A549 (cell line): Measurements from ENCODE around the gene RXFP1.

Experiments
- CBX8 ChIP-seq: fragments of 200-600 bp; sonication (generic); IDR thresholded peaks from 2 replicates; pipeline ENCODE4 v1.6.1; 2016
- CEBPB ChIP-seq, 2 experiments: fragments of >200 bp in 1 of 2; sonication (Bioruptor Twin) in 1 of 2; formaldehyde crosslinking in 1 of 2; IDR thresholded peaks; 2 replicates each; pipeline ENCODE4 v1.6.1; 2012 to 2016
- GATA3 ChIP-seq: IDR thresholded peaks from 2 replicates; pipeline ENCODE4 v1.6.1; 2012; ENCODE audit warnings: borderline replicate concordance
- HDAC2 ChIP-seq: fragments of 200-600 bp; sonication (generic); IDR thresholded peaks from 2 replicates; pipeline ENCODE4 v1.6.1; 2016
- JUN ChIP-seq, 2 experiments: fragments of >200 bp; sonication (Bioruptor Twin); formaldehyde crosslinking; IDR thresholded peaks; 2 replicates in 1 of 2; 3 replicates in 1 of 2; pipeline ENCODE4 v1.6.1; 2016 to 2017
- NFE2L2 ChIP-seq: fragments of 150-350 bp; conservative IDR thresholded peaks from 2 replicates; pipeline ENCODE4 v1.6.1; 2014; ENCODE audit warnings: low read length
- PHF8 ChIP-seq: fragments of 200-600 bp; sonication (generic); IDR thresholded peaks from 2 replicates; pipeline ENCODE4 v1.6.1; 2016; ENCODE audit warnings: low read depth, mild to moderate bottlenecking, antibody characterized with exemption, moderate library complexity, borderline replicate concordance
- POLR2A ChIP-seq: IDR thresholded peaks from 2 replicates; pipeline ENCODE4 v1.6.1; 2012; ENCODE audit warnings: mild to moderate bottlenecking, low read length
- RFX5 ChIP-seq: fragments of 450-650 bp; IDR thresholded peaks from 2 replicates; pipeline ENCODE4 v1.7.1; 2014; ENCODE audit warnings: antibody characterized with exemption, mild to moderate bottlenecking, moderate library complexity
- SMC3 ChIP-seq: fragments of >200 bp; sonication (Bioruptor Twin); formaldehyde crosslinking; IDR thresholded peaks from 3 replicates; pipeline ENCODE4 v1.6.1; 2018; ENCODE audit warnings: inconsistent platforms
- ZNF302 ChIP-seq: fragments of 250-450 bp; sonication (Bioruptor Pico); IDR thresholded peaks from 2 replicates; pipeline ENCODE4 v1.9.0; 2021; ENCODE audit warnings: inconsistent platforms, mild to moderate bottlenecking, moderate library complexity
- TF ChIP-seq, protein P1 (sequence below): fragments of >200 bp; sonication (Bioruptor Twin); formaldehyde crosslinking; IDR thresholded peaks from 3 replicates; pipeline ENCODE4 v1.5.1; 2016
- TF ChIP-seq, protein P2 (sequence below): fragments of 450-650 bp; IDR thresholded peaks from 2 replicates; pipeline ENCODE4 v1.6.1; 2014; ENCODE audit warnings: antibody characterized with exemption
- TF ChIP-seq, protein P3 (sequence below): IDR thresholded peaks from 2 replicates; pipeline ENCODE4 v1.6.1; 2012

DNA sequence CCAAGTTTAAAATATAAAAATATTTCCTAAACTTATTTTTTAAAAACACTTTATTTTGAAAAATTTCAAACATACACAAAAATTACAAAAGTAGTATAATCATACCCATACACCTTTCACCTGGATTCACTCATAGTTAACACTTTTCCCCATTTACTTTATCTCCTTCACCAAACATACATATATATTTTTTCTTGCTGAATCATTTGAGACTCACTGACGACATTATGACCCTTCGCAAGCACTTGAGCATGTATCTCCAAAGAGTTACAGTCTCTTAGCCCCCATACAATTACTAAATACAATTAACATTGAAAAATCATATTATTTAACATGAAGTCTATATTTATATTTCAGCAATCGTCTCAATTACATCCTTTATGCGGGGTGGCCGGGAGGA is 19.8 kb downstream of the RXFP1 start:
- TF ChIP-seq, protein P1, sequence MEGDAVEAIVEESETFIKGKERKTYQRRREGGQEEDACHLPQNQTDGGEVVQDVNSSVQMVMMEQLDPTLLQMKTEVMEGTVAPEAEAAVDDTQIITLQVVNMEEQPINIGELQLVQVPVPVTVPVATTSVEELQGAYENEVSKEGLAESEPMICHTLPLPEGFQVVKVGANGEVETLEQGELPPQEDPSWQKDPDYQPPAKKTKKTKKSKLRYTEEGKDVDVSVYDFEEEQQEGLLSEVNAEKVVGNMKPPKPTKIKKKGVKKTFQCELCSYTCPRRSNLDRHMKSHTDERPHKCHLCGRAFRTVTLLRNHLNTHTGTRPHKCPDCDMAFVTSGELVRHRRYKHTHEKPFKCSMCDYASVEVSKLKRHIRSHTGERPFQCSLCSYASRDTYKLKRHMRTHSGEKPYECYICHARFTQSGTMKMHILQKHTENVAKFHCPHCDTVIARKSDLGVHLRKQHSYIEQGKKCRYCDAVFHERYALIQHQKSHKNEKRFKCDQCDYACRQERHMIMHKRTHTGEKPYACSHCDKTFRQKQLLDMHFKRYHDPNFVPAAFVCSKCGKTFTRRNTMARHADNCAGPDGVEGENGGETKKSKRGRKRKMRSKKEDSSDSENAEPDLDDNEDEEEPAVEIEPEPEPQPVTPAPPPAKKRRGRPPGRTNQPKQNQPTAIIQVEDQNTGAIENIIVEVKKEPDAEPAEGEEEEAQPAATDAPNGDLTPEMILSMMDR, result no peak
- TF ChIP-seq HDAC2 (no peak), ZNF302 (no peak), PHF8 (no peak), JUN (IDR thresholded peaks at IDR 0.05) (no peak), GATA3 (no peak), CEBPB (IDR thresholded peaks at IDR 0.05) (no peak), POLR2A (no peak), RFX5 (no peak), CBX8 (no peak), SMC3 (no peak), NFE2L2 (no peak)
- TF ChIP-seq, protein P2, sequence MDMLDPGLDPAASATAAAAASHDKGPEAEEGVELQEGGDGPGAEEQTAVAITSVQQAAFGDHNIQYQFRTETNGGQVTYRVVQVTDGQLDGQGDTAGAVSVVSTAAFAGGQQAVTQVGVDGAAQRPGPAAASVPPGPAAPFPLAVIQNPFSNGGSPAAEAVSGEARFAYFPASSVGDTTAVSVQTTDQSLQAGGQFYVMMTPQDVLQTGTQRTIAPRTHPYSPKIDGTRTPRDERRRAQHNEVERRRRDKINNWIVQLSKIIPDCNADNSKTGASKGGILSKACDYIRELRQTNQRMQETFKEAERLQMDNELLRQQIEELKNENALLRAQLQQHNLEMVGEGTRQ, result no peak
- TF ChIP-seq, protein P3, sequence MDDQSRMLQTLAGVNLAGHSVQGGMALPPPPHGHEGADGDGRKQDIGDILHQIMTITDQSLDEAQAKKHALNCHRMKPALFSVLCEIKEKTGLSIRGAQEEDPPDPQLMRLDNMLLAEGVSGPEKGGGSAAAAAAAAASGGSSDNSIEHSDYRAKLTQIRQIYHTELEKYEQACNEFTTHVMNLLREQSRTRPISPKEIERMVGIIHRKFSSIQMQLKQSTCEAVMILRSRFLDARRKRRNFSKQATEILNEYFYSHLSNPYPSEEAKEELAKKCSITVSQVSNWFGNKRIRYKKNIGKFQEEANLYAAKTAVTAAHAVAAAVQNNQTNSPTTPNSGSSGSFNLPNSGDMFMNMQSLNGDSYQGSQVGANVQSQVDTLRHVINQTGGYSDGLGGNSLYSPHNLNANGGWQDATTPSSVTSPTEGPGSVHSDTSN, result no peak
